ENCODE measurements around the gene SHROOM2. TPM values are rescaled to one million over a fixed set of nuclear protein-coding genes. Genes with fewer than 3 reads are reported as not detected.

Gene SHROOM2
- total RNA-seq, 4 donors from 2014 or later: 7.8 to 13.2 (median 11.2) TPM

DNA sequence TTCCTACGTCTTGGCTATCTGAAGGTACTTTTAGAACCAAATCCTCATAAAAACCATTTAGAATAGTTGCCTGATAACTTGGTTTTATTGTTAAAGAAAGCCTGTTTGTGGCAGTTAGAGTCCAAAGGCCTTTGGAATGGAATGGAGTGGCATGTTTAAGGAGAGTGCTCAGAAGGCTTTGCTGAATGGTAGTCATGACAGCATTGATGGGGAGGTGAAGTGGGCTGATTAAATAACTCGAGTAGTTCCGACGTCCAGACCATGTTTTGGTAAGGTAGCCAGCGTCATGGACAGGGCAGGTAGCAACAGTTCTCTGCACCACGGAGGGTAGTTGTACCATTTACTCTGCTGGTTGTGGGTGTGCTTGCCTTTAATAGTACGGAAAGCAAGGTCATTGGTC lies 94.6 kb downstream of the SHROOM2 start:
- Histone ChIP-seq H3K27ac (no peak overlapping the region), H3K27me3 (no peaks in the 10 kb centered on the region), H3K36me3 (no peaks in the 10 kb centered on the region), H3K4me3 (no peak overlapping the region), H3K9me3 (no peaks in the 10 kb centered on the region), H3K4me1 (peaks cover 0 to 8% (median 0%) of the 10 kb centered on the region in 3 donors)
- TF ChIP-seq, protein P1, sequence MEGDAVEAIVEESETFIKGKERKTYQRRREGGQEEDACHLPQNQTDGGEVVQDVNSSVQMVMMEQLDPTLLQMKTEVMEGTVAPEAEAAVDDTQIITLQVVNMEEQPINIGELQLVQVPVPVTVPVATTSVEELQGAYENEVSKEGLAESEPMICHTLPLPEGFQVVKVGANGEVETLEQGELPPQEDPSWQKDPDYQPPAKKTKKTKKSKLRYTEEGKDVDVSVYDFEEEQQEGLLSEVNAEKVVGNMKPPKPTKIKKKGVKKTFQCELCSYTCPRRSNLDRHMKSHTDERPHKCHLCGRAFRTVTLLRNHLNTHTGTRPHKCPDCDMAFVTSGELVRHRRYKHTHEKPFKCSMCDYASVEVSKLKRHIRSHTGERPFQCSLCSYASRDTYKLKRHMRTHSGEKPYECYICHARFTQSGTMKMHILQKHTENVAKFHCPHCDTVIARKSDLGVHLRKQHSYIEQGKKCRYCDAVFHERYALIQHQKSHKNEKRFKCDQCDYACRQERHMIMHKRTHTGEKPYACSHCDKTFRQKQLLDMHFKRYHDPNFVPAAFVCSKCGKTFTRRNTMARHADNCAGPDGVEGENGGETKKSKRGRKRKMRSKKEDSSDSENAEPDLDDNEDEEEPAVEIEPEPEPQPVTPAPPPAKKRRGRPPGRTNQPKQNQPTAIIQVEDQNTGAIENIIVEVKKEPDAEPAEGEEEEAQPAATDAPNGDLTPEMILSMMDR (IDR thresholded peaks at IDR 0.05): no peak
- TF ChIP-seq POLR2A (IDR thresholded peaks at IDR 0.05): no peak
- intact Hi-C loops (cut with DNase I): no loop called here
- DNase-seq: no peak
- 78 to 82% methylated on average over 7 of the region's 7 CpGs for WGBS, 2 donors

DNA sequence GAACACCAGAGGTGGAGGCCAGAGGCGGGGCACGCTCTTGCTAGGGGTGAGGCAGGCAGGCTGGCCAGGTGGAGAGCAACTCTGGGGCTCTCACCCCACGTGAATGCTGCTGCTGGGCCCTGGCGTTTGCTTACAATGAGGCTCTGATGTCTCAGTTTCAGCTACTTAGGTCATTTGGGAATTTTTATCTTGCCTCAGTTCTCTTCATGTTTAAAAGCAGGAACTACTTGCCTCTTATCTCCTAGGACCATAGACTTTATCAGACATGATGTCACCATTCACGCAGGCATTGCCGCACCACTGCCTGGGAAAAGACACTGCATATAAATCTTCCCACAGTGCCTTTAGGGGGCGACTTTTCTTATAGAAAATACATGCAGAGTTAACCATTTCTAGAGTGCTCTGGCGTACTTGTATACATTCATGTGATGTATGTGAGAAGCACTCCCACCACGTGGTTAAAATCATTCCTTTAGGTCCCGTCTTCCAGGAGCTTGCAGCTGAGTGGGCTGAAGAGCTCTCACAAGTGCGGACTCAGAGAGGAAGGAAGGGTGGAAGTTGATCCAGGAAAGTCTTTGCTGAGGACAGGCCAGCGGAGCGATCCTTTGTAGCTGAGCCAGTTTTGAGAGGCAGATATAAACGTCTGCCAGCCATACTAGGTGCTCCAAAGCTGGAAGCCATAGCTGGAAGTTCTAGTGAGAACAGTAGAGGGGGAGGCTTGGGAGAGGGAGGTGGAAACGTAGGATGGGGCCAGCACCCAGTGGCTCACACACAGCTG lies 96.6 kb downstream of the SHROOM2 start:
- no peaks in the 10 kb centered on the region for H3K27me3 ChIP-seq
- 36 to 46% methylated on average over 7 to 15 of the region's 15 CpGs for WGBS, 2 donors
- no peaks in the 10 kb centered on the region for H3K9me3 ChIP-seq
- TF ChIP-seq POLR2A (IDR thresholded peaks at IDR 0.05): no peak
- TF ChIP-seq, protein P1 (IDR thresholded peaks at IDR 0.05): no peak
- intact Hi-C loops (cut with DNase I): no loop called here
- H3K4me3 ChIP-seq: no peak overlapping the region
- no peak for DNase-seq
- peaks cover 0 to 8% (median 0%) of the 10 kb centered on the region in 3 donors for H3K4me1 ChIP-seq
- no peaks in the 10 kb centered on the region for H3K36me3 ChIP-seq
- H3K27ac ChIP-seq: no peak overlapping the region

DNA sequence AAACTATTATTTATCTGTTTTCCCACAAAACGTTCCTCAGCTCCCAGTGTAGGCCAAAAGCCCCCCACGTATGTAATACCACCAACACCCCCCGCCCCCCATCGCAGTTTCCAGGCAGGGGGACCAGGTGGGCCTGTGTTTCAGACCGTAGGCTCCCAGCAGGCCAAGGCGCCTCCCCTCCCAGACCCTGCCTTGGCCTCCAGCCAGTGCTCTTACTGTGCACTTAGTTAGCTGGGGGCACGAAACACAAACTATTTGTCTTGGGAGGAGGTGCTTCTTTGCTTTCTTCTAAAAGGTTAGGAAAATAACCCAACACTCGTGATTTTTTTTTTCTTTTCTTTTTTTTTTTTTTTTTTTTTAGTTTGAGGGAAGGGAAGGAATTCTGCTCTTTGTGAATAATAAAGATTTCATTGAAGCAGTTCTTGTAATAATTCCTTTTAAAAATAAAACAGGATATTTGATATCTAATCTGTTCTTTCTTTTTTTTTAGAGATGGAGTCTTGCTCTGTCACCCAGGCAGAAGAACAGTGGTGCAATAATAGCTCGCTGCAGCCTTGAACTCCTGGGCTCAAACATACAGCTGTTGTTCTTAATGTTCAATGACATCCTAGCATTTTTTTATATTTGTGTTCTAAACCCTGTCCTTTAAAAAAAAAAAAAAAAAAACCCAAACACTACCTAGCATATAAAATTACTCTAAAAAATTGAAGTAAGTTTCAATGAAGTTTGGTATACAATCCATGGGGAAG lies 98.0 kb downstream of the SHROOM2 start:
- peaks cover 0 to 8% (median 0%) of the 10 kb centered on the region in 3 donors for H3K4me1 ChIP-seq
- no peaks in the 10 kb centered on the region for H3K27me3 ChIP-seq
- DNase-seq: no peak
- H3K27ac ChIP-seq: no peak overlapping the region
- no peaks in the 10 kb centered on the region for H3K36me3 ChIP-seq
- no peak overlapping the region for H3K4me3 ChIP-seq
- TF ChIP-seq, protein P1 (IDR thresholded peaks at IDR 0.05): no peak
- no peak for TF ChIP-seq POLR2A (IDR thresholded peaks at IDR 0.05)
- 58% methylated on average over 4 of the region's 9 CpGs for WGBS, 2 donors
- intact Hi-C loops (cut with DNase I): no loop called here
- no peaks in the 10 kb centered on the region for H3K9me3 ChIP-seq

DNA sequence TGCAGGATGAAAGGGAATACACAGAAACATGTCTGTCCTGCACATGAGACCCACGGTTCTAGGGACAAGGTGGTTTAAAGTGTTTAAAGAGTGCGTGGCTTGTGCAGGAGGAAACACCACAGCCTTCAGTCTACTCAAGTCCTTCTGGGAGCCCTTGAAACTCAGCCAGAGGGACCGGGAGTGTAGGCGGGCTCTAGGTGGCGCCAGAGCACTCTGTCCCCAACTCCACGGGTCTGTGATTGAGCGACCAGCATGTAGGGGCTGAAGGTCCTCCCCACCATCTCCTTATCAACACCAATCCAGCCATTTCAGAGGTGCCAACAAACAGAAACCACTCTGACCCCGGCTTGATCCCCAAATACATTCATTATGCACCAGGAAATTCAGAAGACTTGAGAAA lies 98.9 kb downstream of the SHROOM2 start:
- no peaks in the 10 kb centered on the region for H3K9me3 ChIP-seq
- no peaks in the 10 kb centered on the region for H3K27me3 ChIP-seq
- intact Hi-C loops (cut with DNase I): no loop called here
- WGBS, 2 donors: 15 to 20% methylated on average over 6 to 8 of the region's 8 CpGs
- H3K4me3 ChIP-seq: no peak overlapping the region
- no peak overlapping the region for H3K27ac ChIP-seq
- peaks cover 0 to 8% (median 0%) of the 10 kb centered on the region in 3 donors for H3K4me1 ChIP-seq
- TF ChIP-seq, protein P1 (IDR thresholded peaks at IDR 0.05): peak in 5 of 6 experiments; percentile 22 to 62 (median 48)
- no peak for TF ChIP-seq POLR2A (IDR thresholded peaks at IDR 0.05)
- DNase-seq: no peak
- H3K36me3 ChIP-seq: no peaks in the 10 kb centered on the region

All from esophagus squamous epithelium (tissue), 5 donors.